AG10803 (cell line): Measurements from ENCODE around the gene BACE1-AS.

ENCODE experiments used
- DNase-seq: peaks from one replicate; pipeline ENCODE4 v3.0.0; 2010; ENCODE audit warnings: low read depth
- H3K4me3 ChIP-seq: 2 replicates; pipeline ENCODE4 v1.5.1; 2011; ENCODE audit warnings: mild to moderate bottlenecking, low read length, control low read depth
- CTCF ChIP-seq: conservative IDR thresholded peaks from 2 replicates; pipeline ENCODE4 v1.5.1; 2011; ENCODE audit warnings: mild to moderate bottlenecking, low read length, control low read depth, inconsistent platforms

Gene BACE1-AS

GRCh38 chr11:117290809-117291396, at the start of gene BACE1-AS:
BACE1-AS (plus strand) TSS chr11:117291346.
- H3K4me3 ChIP-seq, result no peak within 1 kb of the TSS
- TF ChIP-seq CTCF, result no peak
- no peak for DNase-seq

- H3K4me3 ChIP-seq, result no peak overlapping the region
- DNase-seq, result no peak
- no peak for TF ChIP-seq CTCF
Measured at GRCh38 chr11:117248341-117248740, 42.8 kb upstream of the BACE1-AS start.

GRCh38 chr11:117249571-117249970, 41.6 kb upstream of the BACE1-AS start:
- H3K4me3 ChIP-seq, result no peak overlapping the region
- no peak for DNase-seq
- no peak for TF ChIP-seq CTCF

- H3K4me3 ChIP-seq, result no peak overlapping the region
- no peak for TF ChIP-seq CTCF
- DNase-seq, result no peak
Measured at GRCh38 chr11:117251506-117251905, 39.6 kb upstream of the BACE1-AS start.

- no peak for DNase-seq
- no peak overlapping the region for H3K4me3 ChIP-seq
- TF ChIP-seq CTCF, result no peak
Measured at GRCh38 chr11:117255966-117256365, 35.2 kb upstream of the BACE1-AS start.

- TF ChIP-seq CTCF, result no peak
- H3K4me3 ChIP-seq, result no peak overlapping the region
- DNase-seq, result peak; percentile 35
Measured at GRCh38 chr11:117256573-117256972, 34.6 kb upstream of the BACE1-AS start.

GRCh38 chr11:117258576-117258975, 32.6 kb upstream of the BACE1-AS start:
- no peak overlapping the region for H3K4me3 ChIP-seq
- DNase-seq, result no peak
- no peak for TF ChIP-seq CTCF
